Stimulated activated naive B cell treated with anti-CD40 and anti-IgM and Interleukin-4, amounts not matched to agents 10 μg/mL and 1 μg/mL and 100 μg/mL, for 72 hours (primary cell): ENCODE data around the gene PTF1A.
"Not testable (repeated sequence)": the region's sequence is repeated elsewhere in the genome, so short reads cannot be mapped to it uniquely, and the experiment has no call there.

Experiments used
- ATAC-seq, 2 donors: fragments of 150-1000 bp; cut with Tn5 transposase; replicated peaks; 2 replicates each; pipeline ENCODE4 v1.10.0; 2021; ENCODE audit warnings: moderate library complexity in 1 of 2
- DNase-seq: peaks from one replicate; pipeline ENCODE4 v3.0.0; 2021
- H3K27ac Mint-ChIP-seq: one replicate; pipeline ENCODE4 v1.8.0; 2022; ENCODE audit warnings: mild to moderate bottlenecking, mixed read lengths
- H3K27me3 Mint-ChIP-seq, 2 donors: one replicate each; pipeline ENCODE4 v1.8.0; 2022; ENCODE audit warnings: mixed read lengths in 2 of 2
- H3K36me3 Mint-ChIP-seq, 2 donors: one replicate each; pipeline ENCODE4 v1.8.0; 2022; ENCODE audit warnings: mixed read lengths in 2 of 2, mild to moderate bottlenecking in 1 of 2
- H3K4me1 Mint-ChIP-seq, 2 donors: one replicate each; pipeline ENCODE4 v1.8.0; 2022; ENCODE audit warnings: mixed read lengths in 2 of 2, mild to moderate bottlenecking in 1 of 2
- H3K4me3 Mint-ChIP-seq, 2 donors: one replicate each; pipeline ENCODE4 v1.8.0; 2022; ENCODE audit warnings: mild to moderate bottlenecking in 2 of 2, mixed read lengths in 2 of 2, moderate library complexity in 1 of 2
- H3K9me3 Mint-ChIP-seq, 2 donors: one replicate each; pipeline ENCODE4 v1.8.0; 2022; ENCODE audit warnings: mixed read lengths in 2 of 2, mild to moderate bottlenecking in 1 of 2

PTF1A gene

GRCh38 chr10:23203369-23204325, 11.5 kb downstream of the PTF1A start:
- DNase-seq = no peak
- H3K27ac Mint-ChIP-seq = no peak overlapping the region

GRCh38 chr10:23204773-23205172, 12.7 kb downstream of the PTF1A start:
- Mint-ChIP-seq H3K9me3 (no peaks in the 10 kb centered on the region), H3K36me3 (no peaks in the 10 kb centered on the region), H3K4me3 (no peak overlapping the region), H3K27me3 (peaks cover 51 to 55% of the 10 kb centered on the region in 2 donors), H3K27ac (no peak overlapping the region), H3K4me1 (no peaks in the 10 kb centered on the region)
- no peak for DNase-seq
- ATAC-seq = no peak

More at GRCh38 chr10:23203369-23204325, 11.5 kb downstream of the PTF1A start:
- Mint-ChIP-seq H3K4me3 (no peak overlapping the region), H3K27me3 (peaks cover 49 to 54% of the 10 kb centered on the region in 2 donors), H3K9me3 (no peaks in the 10 kb centered on the region), H3K4me1 (no peaks in the 10 kb centered on the region), H3K36me3 (no peaks in the 10 kb centered on the region)
- ATAC-seq = no peak

GRCh38 chr10:23205972-23206642, 14.0 kb downstream of the PTF1A start:
- Mint-ChIP-seq H3K9me3 (no peaks in the 10 kb centered on the region), H3K27me3 (peaks cover 40 to 51% of the 10 kb centered on the region in 2 donors)

GRCh38 chr10:23217471-23217870, 25.4 kb downstream of the PTF1A start:
- H3K27ac Mint-ChIP-seq = no peak overlapping the region
- no peak for DNase-seq
- no peaks in the 10 kb centered on the region for H3K36me3 Mint-ChIP-seq
- H3K27me3 Mint-ChIP-seq = peaks cover 16 to 26% of the 10 kb centered on the region in 2 donors
- H3K4me1 Mint-ChIP-seq = no peaks in the 10 kb centered on the region
- no peak for ATAC-seq
- no peaks in the 10 kb centered on the region for H3K9me3 Mint-ChIP-seq
- H3K4me3 Mint-ChIP-seq = no peak overlapping the region

More at GRCh38 chr10:23205972-23206642, 14.0 kb downstream of the PTF1A start:
- H3K27ac Mint-ChIP-seq = no peak overlapping the region
- no peaks in the 10 kb centered on the region for H3K36me3 Mint-ChIP-seq
- H3K4me1 Mint-ChIP-seq = no peaks in the 10 kb centered on the region
- H3K4me3 Mint-ChIP-seq = no peak overlapping the region
- no peak for ATAC-seq
- no peak for DNase-seq

GRCh38 chr10:23230582-23230981, 38.5 kb downstream of the PTF1A start:
- no peak for DNase-seq
- Mint-ChIP-seq H3K9me3 (peaks cover 8 to 10% of the 10 kb centered on the region in 2 donors), H3K27me3 (peaks cover 7 to 8% of the 10 kb centered on the region in 2 donors), H3K27ac (no peak overlapping the region), H3K4me3 (no peak overlapping the region), H3K4me1 (no peaks in the 10 kb centered on the region), H3K36me3 (no peaks in the 10 kb centered on the region)
- ATAC-seq = no peak

- H3K27me3 Mint-ChIP-seq = peaks cover 0 to 11% of the 10 kb centered on the region in 2 donors
- DNase-seq = no peak
- H3K4me3 Mint-ChIP-seq = no peak overlapping the region
- H3K27ac Mint-ChIP-seq = no peak overlapping the region
- H3K4me1 Mint-ChIP-seq = no peaks in the 10 kb centered on the region
- H3K36me3 Mint-ChIP-seq = peaks cover 0 to 6% of the 10 kb centered on the region in 2 donors
- H3K9me3 Mint-ChIP-seq = peaks cover 11 to 14% of the 10 kb centered on the region in 2 donors
- ATAC-seq = no peak
These were observed 45.9 kb downstream of the PTF1A start for GRCh38 chr10:23238015-23238414.

GRCh38 chr10:23241779-23242178, 49.7 kb downstream of the PTF1A start:
- not testable (repeated sequence) for DNase-seq, H3K36me3 Mint-ChIP-seq, ATAC-seq, H3K27me3 Mint-ChIP-seq, H3K4me3 Mint-ChIP-seq, H3K27ac Mint-ChIP-seq, H3K4me1 Mint-ChIP-seq
- H3K9me3 Mint-ChIP-seq = peaks cover 14 to 20% of the 10 kb centered on the region in 2 donors
